Uterus (tissue), 4 donors: ENCODE measurements around the gene ELMO2. TPM values are rescaled to one million over a fixed set of nuclear protein-coding genes. Genes with fewer than 3 reads are reported as not detected.

ENCODE experiments used
- DNase-seq, 2 donors: peaks; one replicate each; pipeline ENCODE4 v3.0.0-alpha.2; 2019 to 2020
- H3K27ac ChIP-seq, 2 donors: fragments of 200-600 bp; sonication (generic); 1 replicate in 1 of 2; 2 replicates in 1 of 2; pipeline ENCODE4 v1.5.1; 2016 to 2018
- H3K27me3 ChIP-seq, 2 donors: fragments of 200-600 bp; sonication (generic); one replicate each; pipeline ENCODE4 v1.5.1; 2018 to 2019; ENCODE audit warnings: control low read depth in 1 of 2
- H3K36me3 ChIP-seq, 2 donors: fragments of 200-600 bp; sonication (generic); one replicate each; pipeline ENCODE4 v1.5.1; 2019; ENCODE audit warnings: control low read depth in 1 of 2
- H3K4me1 ChIP-seq, 2 donors: fragments of 200-600 bp; sonication (generic); one replicate each; pipeline ENCODE4 v1.5.1; 2018 to 2019; ENCODE audit warnings: control low read depth in 1 of 2
- H3K4me3 ChIP-seq, 2 donors: fragments of 200-600 bp; sonication (generic); 1 replicate in 1 of 2; 2 replicates in 1 of 2; pipeline ENCODE4 v1.5.1; 2018 to 2019; ENCODE audit warnings: mild to moderate bottlenecking in 1 of 2
- H3K9me3 ChIP-seq, 2 donors: fragments of 200-600 bp; sonication (generic); one replicate each; pipeline ENCODE4 v1.5.1; 2019; ENCODE audit warnings: control low read depth in 1 of 2
- CTCF ChIP-seq, 4 experiments: fragments of 200-600 bp in 2 of 4; fragments of 450-650 bp in 2 of 4; sonication (generic) in 2 of 4; IDR thresholded peaks; one replicate each; pipeline ENCODE4 v1.5.1; 2016 to 2019; ENCODE audit warnings: antibody characterized with exemption in 4 of 4, mild to moderate bottlenecking in 2 of 4, moderate library complexity in 1 of 4
- POLR2A ChIP-seq, 2 donors: fragments of 450-650 bp; IDR thresholded peaks; one replicate each; pipeline ENCODE4 v1.6.1; 2016; ENCODE audit warnings: antibody characterized with exemption in 2 of 2, mild to moderate bottlenecking in 1 of 2, moderate library complexity in 1 of 2
- intact Hi-C: fragments of 100-400 bp; cut with DNase I; formaldehyde crosslinking; loops from one replicate; pipeline ENCODE4 v1.15.1; 2023; ENCODE audit warnings: low total_unique reads
- total RNA-seq, 4 donors: library from RNA; depleted of rRNA in 3 of 4; stranded (reverse); fragments of >200 nt in 3 of 4; gene quantifications; one replicate each; pipeline versions ENCODE4 v1.1.0 to v1.2.4, GENCODE V29; 2014 to 2023
- donor health status: DM: yes; HTN: yes; CAD: no.

The ELMO2 gene
- total RNA-seq, 4 donors from 2014 or later: 18.5 to 112 (median 57.2) TPM

DNA sequence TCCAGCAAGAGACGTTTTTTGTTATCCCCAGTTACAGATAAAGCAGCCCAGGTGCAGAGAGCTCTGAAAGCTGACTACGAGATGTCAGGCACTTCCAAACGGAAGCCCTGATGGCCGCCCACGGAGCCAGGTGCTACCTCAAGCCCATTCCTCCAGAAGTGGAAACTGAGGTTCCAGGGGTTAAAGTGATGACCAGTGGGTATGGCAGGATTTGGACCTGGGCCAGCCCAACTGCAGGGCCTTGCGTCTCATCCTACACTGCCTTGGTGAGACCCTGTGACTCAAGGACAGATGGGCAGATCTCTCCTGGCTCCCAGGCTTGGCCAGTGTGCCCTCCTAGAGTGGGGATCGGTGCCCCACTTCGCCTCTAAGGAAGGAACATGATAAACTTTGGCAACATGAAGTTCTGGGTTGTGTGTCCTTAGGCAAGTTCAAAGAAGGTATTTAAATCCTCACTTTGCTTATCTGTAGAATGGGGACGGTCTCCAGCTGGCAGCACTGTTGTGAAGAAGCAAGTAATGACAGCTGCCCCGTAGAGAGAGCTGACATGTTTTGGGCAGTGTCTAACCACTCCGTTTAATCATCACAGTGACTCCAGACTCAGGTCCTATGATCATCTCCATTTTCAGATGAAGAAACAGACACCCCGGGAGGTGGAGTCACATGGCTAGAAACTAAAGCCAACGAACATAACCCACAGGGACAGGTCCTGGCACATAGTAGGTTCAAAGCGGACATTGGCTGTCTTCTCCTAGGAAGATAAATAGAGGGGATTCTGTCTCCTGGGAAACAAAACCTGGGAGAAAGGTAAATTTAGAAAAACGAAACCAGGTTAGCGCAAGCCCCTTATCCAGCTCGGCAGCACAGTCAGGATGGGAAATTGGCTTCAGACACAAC, 63.7 kb downstream of the ELMO2 start:
- H3K9me3 ChIP-seq: no peaks in the 10 kb centered on the region
- no peak for DNase-seq
- no peak overlapping the region for H3K4me3 ChIP-seq
- H3K36me3 ChIP-seq: no peaks in the 10 kb centered on the region
- H3K27ac ChIP-seq: no peak overlapping the region
- TF ChIP-seq CTCF (IDR thresholded peaks at IDR 0.05): no peak
- TF ChIP-seq POLR2A (IDR thresholded peaks at IDR 0.05): no peak
- no peaks in the 10 kb centered on the region for H3K4me1 ChIP-seq
- intact Hi-C loops: no loop called here
- peaks cover 0 to 42% of the 10 kb centered on the region in 2 donors for H3K27me3 ChIP-seq

DNA sequence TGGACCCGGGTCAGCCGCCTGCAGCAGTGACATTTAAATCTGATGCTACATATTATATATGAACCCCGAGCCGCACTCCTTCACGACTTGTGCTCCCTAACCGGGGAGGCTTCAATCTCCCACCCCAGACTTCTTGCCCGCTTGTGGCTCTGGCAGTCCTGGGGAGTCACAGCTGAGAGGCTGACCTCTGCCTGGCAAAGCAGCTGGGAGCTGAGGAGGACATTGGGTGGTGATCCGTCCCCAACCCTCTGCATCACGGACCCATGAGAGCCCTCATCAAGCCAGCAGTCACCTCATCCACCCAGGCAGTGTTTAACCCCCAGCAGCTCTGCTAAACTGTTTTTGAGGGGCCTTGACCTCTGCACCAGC, 64.4 kb downstream of the ELMO2 start:
- no peak overlapping the region for H3K27ac ChIP-seq
- no peak overlapping the region for H3K4me3 ChIP-seq
- no peaks in the 10 kb centered on the region for H3K4me1 ChIP-seq
- TF ChIP-seq CTCF (IDR thresholded peaks at IDR 0.05) (no peak), POLR2A (IDR thresholded peaks at IDR 0.05) (no peak)
- peaks cover 0 to 46% of the 10 kb centered on the region in 2 donors for H3K27me3 ChIP-seq
- H3K9me3 ChIP-seq: no peaks in the 10 kb centered on the region
- H3K36me3 ChIP-seq: no peaks in the 10 kb centered on the region
- intact Hi-C loops: no loop called here
- no peak for DNase-seq

GRCh38 chr20:46341074-46342009, 65.1 kb downstream of the ELMO2 start:
- Histone ChIP-seq H3K4me3 (no peak overlapping the region), H3K27ac (no peak overlapping the region), H3K27me3 (peaks cover 0 to 46% of the 10 kb centered on the region in 2 donors), H3K36me3 (no peaks in the 10 kb centered on the region), H3K4me1 (no peaks in the 10 kb centered on the region), H3K9me3 (no peaks in the 10 kb centered on the region)
- DNase-seq: no peak
- no peak for TF ChIP-seq CTCF (IDR thresholded peaks at IDR 0.05)
- no peak for TF ChIP-seq POLR2A (IDR thresholded peaks at IDR 0.05)
- intact Hi-C loops: no loop called here

GRCh38 chr20:46339037-46339436, 67.4 kb downstream of the ELMO2 start:
- no peak for TF ChIP-seq CTCF (IDR thresholded peaks at IDR 0.05)
- no peak for TF ChIP-seq POLR2A (IDR thresholded peaks at IDR 0.05)
- Histone ChIP-seq H3K36me3 (no peaks in the 10 kb centered on the region), H3K4me1 (no peaks in the 10 kb centered on the region), H3K27me3 (peaks cover 0 to 46% of the 10 kb centered on the region in 2 donors), H3K4me3 (no peak overlapping the region), H3K9me3 (no peaks in the 10 kb centered on the region), H3K27ac (no peak overlapping the region)
- no peak for DNase-seq
- intact Hi-C loops: no loop called here
